H1 (cell line): Measurements from ENCODE around the gene ARL5C. TPM values are rescaled to one million over a fixed set of nuclear protein-coding genes. Genes with fewer than 3 reads are reported as not detected.

Source experiments
- CTCF ChIA-PET: fragments of 300-600 bp; sonication (Branson Sonifier 250); formaldehyde crosslinking; loops from one replicate; lab custom pipeline; 2021; ENCODE audit not compliant: partially characterized antibody; lab: Charles Lee
- POLR2A ChIA-PET: fragments of 300-600 bp; sonication (Branson Sonifier 250); formaldehyde crosslinking; loops from one replicate; lab custom pipeline; 2021; ENCODE audit warnings: inconsistent platforms; ENCODE audit not compliant: partially characterized antibody; lab: Charles Lee
- DNase-seq, 2 experiments: peaks; one replicate each; pipeline versions ENCODE4 v3.0.0 to v3.0.0-alpha.2; 2010 to 2022; ENCODE audit warnings: low spot score in 2 of 2, low read depth in 1 of 2, mixed read lengths in 1 of 2
- FAIRE-seq: peaks from 2 replicates; lab custom pipeline; 2011; peaks lifted over from hg19 to GRCh38; lab: Jason Lieb, UNC
- H2AFZ ChIP-seq: 2 replicates; pipeline ENCODE4 v1.8.1; 2012; ENCODE audit warnings: low read length, inconsistent platforms
- H2AK5ac ChIP-seq: 2 replicates; pipeline ENCODE4 v1.6.1; 2013; ENCODE audit warnings: low read depth, low read length
- H2BK120ac ChIP-seq: replicated peaks from 2 replicates; pipeline ENCODE3; 2013; ENCODE audit warnings: low read depth, low read length, inconsistent platforms
- H2BK12ac ChIP-seq: 2 replicates; pipeline ENCODE4 v1.6.1; 2013; ENCODE audit warnings: low read depth, low read length
- H2BK15ac ChIP-seq: 2 replicates; pipeline ENCODE4 v1.6.1; 2013; ENCODE audit warnings: low read length
- H2BK20ac ChIP-seq: 2 replicates; pipeline ENCODE4 v1.6.1; 2013; ENCODE audit warnings: low read length
- H2BK5ac ChIP-seq: 2 replicates; pipeline ENCODE4 v1.6.1; 2013; ENCODE audit warnings: low read depth, low read length
- H3K14ac ChIP-seq: 2 replicates; pipeline ENCODE4 v1.6.1; 2013; ENCODE audit warnings: inconsistent platforms; ENCODE audit not compliant: insufficient read length
- H3K18ac ChIP-seq: 2 replicates; pipeline ENCODE4 v1.6.1; 2013; ENCODE audit warnings: low read length; ENCODE audit errors: extremely low read depth
- H3K23ac ChIP-seq: 2 replicates; pipeline ENCODE4 v1.6.1; 2013; ENCODE audit warnings: inconsistent platforms; ENCODE audit not compliant: insufficient read length
- H3K23me2 ChIP-seq: 2 replicates; pipeline ENCODE4 v1.6.1; 2013; ENCODE audit warnings: low read depth, low read length
- H3K27ac ChIP-seq: 2 replicates; pipeline ENCODE4 v1.6.1; 2011; ENCODE audit warnings: low read depth, low read length, inconsistent platforms
- H3K27me3 ChIP-seq, 4 experiments: replicated peaks in 1 of 4; 1 replicate in 1 of 4; 2 replicates in 3 of 4; pipeline versions ENCODE4 v1.6.1 to v1.8.1; 2011 to 2013; ENCODE audit warnings: low read length in 3 of 4, mild to moderate bottlenecking in 3 of 4, inconsistent platforms in 2 of 4, mixed read lengths in 2 of 4, moderate library complexity in 1 of 4; ENCODE audit not compliant: control insufficient read depth in 3 of 4, insufficient read depth in 3 of 4; ENCODE audit errors: extremely low read depth in 1 of 4
- H3K36me3 ChIP-seq, 4 experiments: 2 replicates each; pipeline versions ENCODE4 v1.6.1 to v1.8.1; 2011 to 2013; ENCODE audit warnings: mild to moderate bottlenecking in 4 of 4, low read length in 3 of 4, moderate library complexity in 2 of 4, control low read depth in 1 of 4, inconsistent platforms in 1 of 4; ENCODE audit not compliant: insufficient read depth in 4 of 4, control insufficient read depth in 2 of 4
- H3K4ac ChIP-seq: replicated peaks from 2 replicates; pipeline ENCODE3; 2013; ENCODE audit warnings: low read length, low read depth, mixed read lengths, inconsistent platforms; ENCODE audit not compliant: insufficient read length
- H3K4me1 ChIP-seq, 4 experiments: replicated peaks in 1 of 4; 1 replicate in 1 of 4; 2 replicates in 3 of 4; pipeline versions ENCODE4 v1.6.1 to v1.8.1; 2011 to 2013; ENCODE audit warnings: low read length in 3 of 4, inconsistent platforms in 2 of 4, mixed read lengths in 1 of 4; ENCODE audit not compliant: insufficient read depth in 4 of 4, control insufficient read depth in 3 of 4
- H3K4me2 ChIP-seq, 2 experiments: 2 replicates each; pipeline versions ENCODE4 v1.6.1 to v1.8.1; 2011 to 2013; ENCODE audit warnings: low read depth in 2 of 2, low read length in 2 of 2, control low read depth in 1 of 2, inconsistent platforms in 1 of 2, mild to moderate bottlenecking in 1 of 2; ENCODE audit not compliant: insufficient read depth in 1 of 2
- H3K4me3 ChIP-seq, 4 experiments: fragments of 200-600, 300-600 bp in 1 of 4; sonication (generic), shearing (Covaris generic), sonication (Bioruptor Twin) in 1 of 4; 2 replicates each; pipeline versions ENCODE4 v1.5.1 to v1.8.1; 2011 to 2016; ENCODE audit warnings: low read length in 4 of 4, low read depth in 3 of 4, control low read depth in 2 of 4, inconsistent platforms in 2 of 4, mild to moderate bottlenecking in 2 of 4, mixed read lengths in 1 of 4, moderate library complexity in 1 of 4; ENCODE audit not compliant: insufficient read depth in 2 of 4; ENCODE audit errors: extremely low read depth in 1 of 4
- H3K56ac ChIP-seq: replicated peaks from 2 replicates; pipeline ENCODE3; 2013; ENCODE audit warnings: low read depth, mild to moderate bottlenecking, mixed read lengths, low read length, inconsistent platforms; ENCODE audit not compliant: insufficient read length
- H3K79me1 ChIP-seq: 2 replicates; pipeline ENCODE4 v1.6.1; 2013; ENCODE audit warnings: low read depth, low read length, control low read depth
- H3K79me2 ChIP-seq, 2 experiments: 2 replicates each; pipeline versions ENCODE4 v1.6.1 to v1.8.1; 2012 to 2013; ENCODE audit warnings: low read length in 2 of 2, mild to moderate bottlenecking in 2 of 2, inconsistent platforms in 1 of 2; ENCODE audit not compliant: insufficient read depth in 2 of 2, control insufficient read depth in 1 of 2
- H3K9ac ChIP-seq, 4 experiments: replicated peaks in 1 of 4; 1 replicate in 1 of 4; 2 replicates in 3 of 4; pipeline versions ENCODE4 v1.6.1 to v1.8.1; 2011 to 2013; ENCODE audit warnings: low read depth in 3 of 4, low read length in 3 of 4, control low read depth in 2 of 4, mild to moderate bottlenecking in 2 of 4, moderate library complexity in 2 of 4, inconsistent platforms in 1 of 4; ENCODE audit errors: extremely low read depth in 1 of 4
- H3K9me3 ChIP-seq, 2 experiments: 2 replicates each; pipeline versions ENCODE4 v1.6.1 to v1.8.1; 2012 to 2013; ENCODE audit warnings: mild to moderate bottlenecking in 2 of 2, moderate library complexity in 2 of 2, control low read depth in 1 of 2, inconsistent platforms in 1 of 2, low read depth in 1 of 2, low read length in 1 of 2, mixed read lengths in 1 of 2; ENCODE audit not compliant: insufficient read depth in 2 of 2
- H4K20me1 ChIP-seq, 2 experiments: replicated peaks in 1 of 2; 2 replicates each; pipeline versions ENCODE3 to v1.8.1; 2011 to 2013; ENCODE audit warnings: inconsistent platforms in 2 of 2, low read length in 2 of 2, mild to moderate bottlenecking in 1 of 2; ENCODE audit not compliant: insufficient read depth in 2 of 2, control insufficient read depth in 1 of 2
- H4K5ac ChIP-seq: 2 replicates; pipeline ENCODE4 v1.6.1; 2013; ENCODE audit warnings: low read length, low read depth, mixed read lengths, inconsistent platforms; ENCODE audit not compliant: insufficient read length
- H4K8ac ChIP-seq: 2 replicates; pipeline ENCODE4 v1.8.0; 2013; ENCODE audit warnings: mild to moderate bottlenecking, moderate library complexity, low read length, inconsistent platforms; ENCODE audit not compliant: insufficient read depth; ENCODE audit errors: extremely low read depth
- H4K91ac ChIP-seq: replicated peaks from 2 replicates; pipeline ENCODE3; 2013; ENCODE audit warnings: low read length, mixed read lengths, inconsistent platforms; ENCODE audit not compliant: insufficient read length
- WGBS, 2 experiments: shearing (Covaris generic) in 1 of 2; methylation state at CpG; one replicate each; pipeline versions ENCODE4 v1.1.6 to v1.1.7; 2013 to 2015; ENCODE audit warnings: low lambda C conversion rate in 2 of 2, mixed read lengths in 2 of 2, inconsistent platforms in 1 of 2, low coverage in 1 of 2, missing lambda C conversion rate in 1 of 2; ENCODE audit not compliant: insufficient replicate concordance in 2 of 2, insufficient coverage in 1 of 2, insufficient read length in 1 of 2; ENCODE audit errors: extremely low coverage in 1 of 2, missing lambda C conversion rate in 1 of 2; 5-methylcytosine and 5-hydroxymethylcytosine counted together
- polyA plus RNA-seq, 7 experiments: library from polyadenylated mRNA; depleted of rRNA in 3 of 7; stranded (reverse) in 5 of 7; unstranded in 2 of 7; fragments of >200 nt in 5 of 7; fragments of 200-250 nt in 2 of 7; gene quantifications; 1 replicate in 5 of 7; 2 replicates in 1 of 7; 4 replicates in 1 of 7; pipeline versions ENCODE4 v1.2.1 to v1.2.3, GENCODE V29; 2011 to 2013; ENCODE audit warnings: missing spikeins in 2 of 7, mixed read lengths in 2 of 7
- total RNA-seq: library from RNA; stranded (reverse); fragmentation: NEBNext Ultra II Directional; extraction: Animal tissue kit (Norgen Biotek cat#: 25700); gene quantifications from 2 replicates; pipeline ENCODE4 v1.2.1, GENCODE V29; 2021

ARL5C gene
- total and polyA plus RNA-seq, 2 of the 8 experiments (the other 6 are each of a cell fraction or from before 2014, with no cell fraction given) = not detected

GRCh38 chr17:39153599-39154051 is 12.3 kb downstream of the ARL5C start:
- H3K18ac ChIP-seq = peak overlapping the region; percentile 17
- H2BK5ac ChIP-seq = peak overlapping the region; percentile 86; the same call in 1 of the 2 replicates
- H2AK5ac ChIP-seq = no peak overlapping the region
- H3K14ac ChIP-seq = no peak overlapping the region
- POLR2A ChIA-PET = interaction anchor here (0.5 to 2.8 kb wide), 22 partner anchors 11 to 300 kb away, joined by 3 to 16 read pairs (median 4); partner anchors contain the start of genes LASP1, RPL19 and RPL23
- no peaks in the 10 kb centered on the region for H3K79me1 ChIP-seq
- H3K4ac ChIP-seq = no peak overlapping the region
- H2BK15ac ChIP-seq = no peak overlapping the region
- H3K27ac ChIP-seq = peak overlapping the region; percentile 62; the same call in 1 of the 2 replicates
- no peaks in the 10 kb centered on the region for H3K36me3 ChIP-seq
- no peak overlapping the region for H4K8ac ChIP-seq
- H3K79me2 ChIP-seq = no peaks in the 10 kb centered on the region
- no peak overlapping the region for H4K5ac ChIP-seq
- H3K4me1 ChIP-seq = peaks cover 0 to 15% (median 6%) of the 10 kb centered on the region in 4 experiments; a peak in 4 of 7 replicates
- H3K56ac ChIP-seq = no peak overlapping the region
- H4K91ac ChIP-seq = no peak overlapping the region
- peak overlapping the region; percentile 63; the same call in 1 of the 2 replicates for H2BK12ac ChIP-seq
- H3K9me3 ChIP-seq = no peaks in the 10 kb centered on the region
- peak overlapping the region; percentile 53 to 81 for H3K4me2 ChIP-seq
- H3K23me2 ChIP-seq = peaks cover 26% of the 10 kb centered on the region
- FAIRE-seq = no peak
- H4K20me1 ChIP-seq = no peaks in the 10 kb centered on the region
- 3% methylated on average over 16 of the region's 16 CpGs; no CpG with 5 or more reads in 1 of the 2 experiments for WGBS, 2 experiments
- peak in 1 of 2 experiments; percentile 98 for DNase-seq
- peaks cover 3 to 18% (median 15%) of the 10 kb centered on the region in 4 experiments for H3K27me3 ChIP-seq
- peak overlapping the region in 3 of 4 experiments; percentile 64 to 91 (median 68); a peak in 6 of 7 replicates for H3K9ac ChIP-seq
- no peak overlapping the region for H2BK20ac ChIP-seq
- H2BK120ac ChIP-seq = no peak overlapping the region
- peak overlapping the region; percentile 72 to 100 (median 87) for H3K4me3 ChIP-seq
- no peak overlapping the region for H3K23ac ChIP-seq
- peak overlapping the region; percentile 81; the same call in 1 of the 2 replicates for H2AFZ ChIP-seq
- CTCF ChIA-PET = interaction anchor here (0.5 to 10.1 kb wide), 57 partner anchors 9 to 598 kb away, joined by 3 to 163 read pairs (median 4); partner anchors contain the start of genes ARL5C, FBXO47 and RPL23
